Neural cell (in vitro differentiated cells): ENCODE results near the gene PBX4. TPM values are rescaled to one million over a fixed set of nuclear protein-coding genes. Genes with fewer than 3 reads are reported as not detected.
A peak's percentile ranks its signal among the peaks of the same experiment; 100 is the strongest.

ENCODE experiments used
- H2AFZ ChIP-seq: fragments of 200-600, 300-800 bp; sonication (generic), shearing (Covaris generic); 2 replicates; pipeline ENCODE4 v1.6.0; 2014; ENCODE audit warnings: low read depth, mild to moderate bottlenecking, antibody characterized with exemption, low read length, moderate library complexity
- H3F3A ChIP-seq: fragments of 200-600 bp; shearing (Covaris generic); 2 replicates; pipeline ENCODE4 v1.6.1; 2016; ENCODE audit warnings: mild to moderate bottlenecking, moderate library complexity, mixed read lengths, antibody characterized with exemption, low read length; ENCODE audit not compliant: insufficient read depth, poor library complexity, severe bottlenecking
- H3K27ac ChIP-seq: fragments of 200-600, 300-800 bp; sonication (generic), shearing (Covaris generic); 2 replicates; pipeline ENCODE4 v1.5.1; 2014; ENCODE audit warnings: mild to moderate bottlenecking, low read length, moderate library complexity
- H3K27me3 ChIP-seq: fragments of 300-800, 200-600 bp; sonication (generic), shearing (Covaris generic); 2 replicates; pipeline ENCODE4 v1.6.0; 2014; ENCODE audit warnings: mild to moderate bottlenecking, low read depth, low read length, moderate library complexity; ENCODE audit not compliant: insufficient read depth
- H3K36me3 ChIP-seq: fragments of 300-800, 200-600 bp; sonication (generic), shearing (Covaris generic); 2 replicates; pipeline ENCODE4 v1.5.1; 2014; ENCODE audit warnings: mild to moderate bottlenecking, antibody characterized with exemption, low read length, moderate library complexity; ENCODE audit not compliant: insufficient read depth
- H3K4me2 ChIP-seq: fragments of 300-800, 200-600 bp; sonication (generic), shearing (Covaris generic); 2 replicates; pipeline ENCODE4 v1.6.0; 2014; ENCODE audit warnings: mild to moderate bottlenecking, low read length
- H3K4me3 ChIP-seq: fragments of 300-800, 200-600 bp; sonication (generic), shearing (Covaris generic); 2 replicates; pipeline ENCODE4 v1.5.1; 2014; ENCODE audit warnings: mild to moderate bottlenecking, low read length, moderate library complexity
- H3K79me2 ChIP-seq: fragments of 200-600 bp; shearing (Covaris generic); replicated peaks from 2 replicates; pipeline ENCODE4 v1.6.0; 2014; ENCODE audit warnings: mild to moderate bottlenecking, low read length, moderate library complexity; ENCODE audit not compliant: insufficient read depth
- H3K9ac ChIP-seq: fragments of 300-800, 200-600 bp; sonication (generic), shearing (Covaris generic); 2 replicates; pipeline ENCODE4 v1.6.1; 2016; ENCODE audit warnings: mild to moderate bottlenecking, low read length, mixed read lengths
- H3K9me2 ChIP-seq: fragments of 200-600 bp; shearing (Covaris generic); 2 replicates; pipeline ENCODE4 v1.6.1; 2016; ENCODE audit warnings: mild to moderate bottlenecking, low read length, mixed read lengths; ENCODE audit not compliant: insufficient read depth
- H3K9me3 ChIP-seq: fragments of 200-600, 300-800 bp; sonication (generic), shearing (Covaris generic); 2 replicates; pipeline ENCODE4 v1.6.1; 2016; ENCODE audit warnings: mild to moderate bottlenecking, mixed run types, low read length, moderate library complexity, mixed read lengths
- H4K20me1 ChIP-seq: fragments of 200-600 bp; shearing (Covaris generic); 2 replicates; pipeline ENCODE4 v1.6.1; 2016; ENCODE audit warnings: mild to moderate bottlenecking, mixed run types; ENCODE audit not compliant: insufficient read depth
- EP300 ChIP-seq: fragments of 450-650 bp; conservative IDR thresholded peaks from 2 replicates; pipeline ENCODE4 v1.6.1; 2014; ENCODE audit warnings: antibody characterized with exemption, mild to moderate bottlenecking, moderate library complexity; ENCODE audit not compliant: poor library complexity, severe bottlenecking
- EZH2 ChIP-seq: fragments of 200-600, 300-800 bp; shearing (Covaris generic), sonication (generic); IDR thresholded peaks from 2 replicates; pipeline ENCODE4 v1.6.1; 2014; ENCODE audit warnings: antibody characterized with exemption, low read length, borderline replicate concordance, mild to moderate bottlenecking; ENCODE audit not compliant: insufficient read depth, poor library complexity, severe bottlenecking
- MXI1 ChIP-seq: fragments of 450-650 bp; conservative IDR thresholded peaks from 2 replicates; pipeline ENCODE4 v1.6.1; 2014; ENCODE audit warnings: antibody characterized with exemption, mild to moderate bottlenecking; ENCODE audit not compliant: poor library complexity, severe bottlenecking
- POLR2AphosphoS5 ChIP-seq: IDR thresholded peaks from 2 replicates; pipeline ENCODE4 v1.6.1; 2012
- RAD21 ChIP-seq: fragments of 450-650 bp; conservative IDR thresholded peaks from 2 replicates; pipeline ENCODE4 v1.6.1; 2014; ENCODE audit warnings: antibody characterized with exemption, mild to moderate bottlenecking, moderate library complexity
- SMC3 ChIP-seq: fragments of 450-650 bp; conservative IDR thresholded peaks from 2 replicates; pipeline ENCODE4 v1.6.1; 2014; ENCODE audit warnings: antibody characterized with exemption, mild to moderate bottlenecking, moderate library complexity; ENCODE audit not compliant: poor library complexity
- TAF1 ChIP-seq: IDR thresholded peaks from 2 replicates; pipeline ENCODE4 v1.6.1; 2012; ENCODE audit warnings: low read depth
- polyA plus RNA-seq: library from polyadenylated mRNA; depleted of rRNA; stranded (reverse); fragments of >200 nt; gene quantifications from 2 replicates; pipeline ENCODE4 v1.2.3, GENCODE V29; 2014
- TF ChIP-seq, protein P1 (sequence below): fragments of 450-650 bp; IDR thresholded peaks from 2 replicates; pipeline ENCODE4 v1.5.1; 2014; ENCODE audit warnings: antibody characterized with exemption, mild to moderate bottlenecking, moderate library complexity; ENCODE audit not compliant: poor library complexity, severe bottlenecking
- TF ChIP-seq, protein P2 (sequence below): IDR thresholded peaks from 2 replicates; pipeline ENCODE4 v1.6.1; 2012; ENCODE audit warnings: borderline replicate concordance

PBX4 gene
- polyA plus RNA-seq, 1 donor from 2014 or later: 7.5 TPM

DNA sequence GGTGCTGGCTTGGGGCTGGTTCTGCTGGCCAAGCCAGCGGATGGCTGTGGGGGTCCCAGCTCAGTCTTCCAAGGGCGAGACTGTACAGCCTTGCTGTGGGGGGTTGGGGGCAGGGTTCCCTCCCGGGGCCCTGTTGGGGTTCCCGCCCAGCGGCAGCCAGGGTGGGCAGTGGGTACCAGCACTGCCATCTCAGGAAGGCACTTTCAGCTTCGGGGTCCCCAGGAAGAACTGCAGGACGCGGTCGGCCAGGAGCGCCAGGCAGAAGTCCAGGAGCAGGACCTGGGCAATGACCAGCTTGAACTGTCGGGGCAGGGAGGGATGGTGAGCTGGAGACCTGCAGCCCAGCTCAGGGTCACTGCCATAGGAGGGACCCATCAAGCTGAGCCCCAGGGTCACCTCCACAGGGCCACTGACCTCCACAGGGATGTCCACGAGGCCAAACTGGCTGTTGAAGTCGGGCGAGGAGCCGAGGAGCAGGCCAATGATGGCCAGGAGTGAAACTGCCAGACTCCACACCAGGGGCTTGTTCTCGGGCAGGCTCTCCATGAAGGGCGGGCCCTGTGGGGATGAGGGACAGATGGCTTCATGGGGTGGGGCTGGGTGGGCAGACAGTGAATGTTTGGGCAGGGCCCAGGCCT lies 26.9 kb upstream of the PBX4 start:
- H3K4me3 ChIP-seq: no peak overlapping the region
- no peaks in the 10 kb centered on the region for H3K9me3 ChIP-seq
- H3K79me2 ChIP-seq: peaks cover 3% of the 10 kb centered on the region
- no peak for TF ChIP-seq SMC3
- TF ChIP-seq RAD21: no peak
- TF ChIP-seq, protein P1, sequence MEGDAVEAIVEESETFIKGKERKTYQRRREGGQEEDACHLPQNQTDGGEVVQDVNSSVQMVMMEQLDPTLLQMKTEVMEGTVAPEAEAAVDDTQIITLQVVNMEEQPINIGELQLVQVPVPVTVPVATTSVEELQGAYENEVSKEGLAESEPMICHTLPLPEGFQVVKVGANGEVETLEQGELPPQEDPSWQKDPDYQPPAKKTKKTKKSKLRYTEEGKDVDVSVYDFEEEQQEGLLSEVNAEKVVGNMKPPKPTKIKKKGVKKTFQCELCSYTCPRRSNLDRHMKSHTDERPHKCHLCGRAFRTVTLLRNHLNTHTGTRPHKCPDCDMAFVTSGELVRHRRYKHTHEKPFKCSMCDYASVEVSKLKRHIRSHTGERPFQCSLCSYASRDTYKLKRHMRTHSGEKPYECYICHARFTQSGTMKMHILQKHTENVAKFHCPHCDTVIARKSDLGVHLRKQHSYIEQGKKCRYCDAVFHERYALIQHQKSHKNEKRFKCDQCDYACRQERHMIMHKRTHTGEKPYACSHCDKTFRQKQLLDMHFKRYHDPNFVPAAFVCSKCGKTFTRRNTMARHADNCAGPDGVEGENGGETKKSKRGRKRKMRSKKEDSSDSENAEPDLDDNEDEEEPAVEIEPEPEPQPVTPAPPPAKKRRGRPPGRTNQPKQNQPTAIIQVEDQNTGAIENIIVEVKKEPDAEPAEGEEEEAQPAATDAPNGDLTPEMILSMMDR: no peak
- TF ChIP-seq POLR2AphosphoS5: no peak
- TF ChIP-seq, protein P2, sequence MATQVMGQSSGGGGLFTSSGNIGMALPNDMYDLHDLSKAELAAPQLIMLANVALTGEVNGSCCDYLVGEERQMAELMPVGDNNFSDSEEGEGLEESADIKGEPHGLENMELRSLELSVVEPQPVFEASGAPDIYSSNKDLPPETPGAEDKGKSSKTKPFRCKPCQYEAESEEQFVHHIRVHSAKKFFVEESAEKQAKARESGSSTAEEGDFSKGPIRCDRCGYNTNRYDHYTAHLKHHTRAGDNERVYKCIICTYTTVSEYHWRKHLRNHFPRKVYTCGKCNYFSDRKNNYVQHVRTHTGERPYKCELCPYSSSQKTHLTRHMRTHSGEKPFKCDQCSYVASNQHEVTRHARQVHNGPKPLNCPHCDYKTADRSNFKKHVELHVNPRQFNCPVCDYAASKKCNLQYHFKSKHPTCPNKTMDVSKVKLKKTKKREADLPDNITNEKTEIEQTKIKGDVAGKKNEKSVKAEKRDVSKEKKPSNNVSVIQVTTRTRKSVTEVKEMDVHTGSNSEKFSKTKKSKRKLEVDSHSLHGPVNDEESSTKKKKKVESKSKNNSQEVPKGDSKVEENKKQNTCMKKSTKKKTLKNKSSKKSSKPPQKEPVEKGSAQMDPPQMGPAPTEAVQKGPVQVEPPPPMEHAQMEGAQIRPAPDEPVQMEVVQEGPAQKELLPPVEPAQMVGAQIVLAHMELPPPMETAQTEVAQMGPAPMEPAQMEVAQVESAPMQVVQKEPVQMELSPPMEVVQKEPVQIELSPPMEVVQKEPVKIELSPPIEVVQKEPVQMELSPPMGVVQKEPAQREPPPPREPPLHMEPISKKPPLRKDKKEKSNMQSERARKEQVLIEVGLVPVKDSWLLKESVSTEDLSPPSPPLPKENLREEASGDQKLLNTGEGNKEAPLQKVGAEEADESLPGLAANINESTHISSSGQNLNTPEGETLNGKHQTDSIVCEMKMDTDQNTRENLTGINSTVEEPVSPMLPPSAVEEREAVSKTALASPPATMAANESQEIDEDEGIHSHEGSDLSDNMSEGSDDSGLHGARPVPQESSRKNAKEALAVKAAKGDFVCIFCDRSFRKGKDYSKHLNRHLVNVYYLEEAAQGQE: no peak
- TF ChIP-seq EZH2: no peak
- TF ChIP-seq MXI1: no peak
- no peak for TF ChIP-seq TAF1
- TF ChIP-seq EP300: no peak
- H3K9me2 ChIP-seq: no peaks in the 10 kb centered on the region
- no peak overlapping the region for H3K9ac ChIP-seq
- no peaks in the 10 kb centered on the region for H3K36me3 ChIP-seq
- no peak overlapping the region for H3K4me2 ChIP-seq
- H3K27me3 ChIP-seq: no peaks in the 10 kb centered on the region
- H2AFZ ChIP-seq: no peak overlapping the region
- no peaks in the 10 kb centered on the region for H3F3A ChIP-seq
- H3K27ac ChIP-seq: no peak overlapping the region
- H4K20me1 ChIP-seq: no peaks in the 10 kb centered on the region

DNA sequence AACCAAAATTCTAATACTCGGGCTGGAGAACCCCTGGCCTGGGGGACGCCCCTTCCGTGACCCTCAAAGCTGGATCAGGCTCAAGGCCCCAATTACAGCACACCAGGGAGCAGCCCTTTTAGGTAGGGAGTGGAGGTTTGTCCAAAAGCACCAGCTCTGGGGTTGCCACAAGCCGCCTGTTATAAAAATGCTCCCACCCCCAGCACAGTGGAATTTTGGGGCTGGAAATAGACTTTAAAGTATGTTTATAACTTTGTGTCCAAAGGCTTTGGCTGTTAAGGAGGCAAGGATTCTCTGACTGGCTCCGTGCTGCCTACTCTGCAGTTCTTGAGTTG lies 25.5 kb upstream of the PBX4 start:
- no peak overlapping the region for H3K9ac ChIP-seq
- no peaks in the 10 kb centered on the region for H3F3A ChIP-seq
- H3K9me2 ChIP-seq: no peaks in the 10 kb centered on the region
- no peaks in the 10 kb centered on the region for H3K36me3 ChIP-seq
- H3K4me2 ChIP-seq: no peak overlapping the region
- peaks cover 3% of the 10 kb centered on the region for H3K79me2 ChIP-seq
- H4K20me1 ChIP-seq: no peaks in the 10 kb centered on the region
- H3K27me3 ChIP-seq: no peaks in the 10 kb centered on the region
- no peak overlapping the region for H3K27ac ChIP-seq
- H3K9me3 ChIP-seq: no peaks in the 10 kb centered on the region
- TF ChIP-seq, protein P2: no peak
- TF ChIP-seq, protein P1: no peak
- no peak for TF ChIP-seq RAD21
- TF ChIP-seq EZH2: no peak
- TF ChIP-seq EP300: no peak
- no peak for TF ChIP-seq POLR2AphosphoS5
- TF ChIP-seq MXI1: no peak
- TF ChIP-seq TAF1: no peak
- no peak for TF ChIP-seq SMC3
- H2AFZ ChIP-seq: no peak overlapping the region
- peak overlapping the region; percentile 92 for H3K4me3 ChIP-seq
